Subcutaneous abdominal adipose tissue (tissue), 5 donors: Measurements from ENCODE around the gene EPS8.
A peak's percentile ranks its signal among the peaks of the same experiment; 100 is the strongest.
"Not testable (repeated sequence)": the region's sequence is repeated elsewhere in the genome, so short reads cannot be mapped to it uniquely, and the experiment has no call there.

Experiments used
- H3K27ac ChIP-seq: one replicate; pipeline ENCODE4 v1.7.0; 2013; ENCODE audit warnings: low read depth, mild to moderate bottlenecking, inconsistent platforms, low read length, moderate library complexity
- H3K27me3 ChIP-seq, 5 donors: one replicate each; pipeline ENCODE4 v1.7.0; 2013; ENCODE audit warnings: low read length in 5 of 5, inconsistent platforms in 1 of 5; ENCODE audit not compliant: control insufficient read depth in 5 of 5, insufficient read depth in 4 of 5
- H3K36me3 ChIP-seq, 5 donors: one replicate each; pipeline ENCODE4 v1.7.0; 2013; ENCODE audit warnings: low read length in 5 of 5; ENCODE audit not compliant: control insufficient read depth in 5 of 5, insufficient read depth in 5 of 5
- H3K4me1 ChIP-seq, 5 donors: one replicate each; pipeline ENCODE4 v1.7.0; 2013; ENCODE audit warnings: low read length in 5 of 5, mild to moderate bottlenecking in 3 of 5, moderate library complexity in 1 of 5; ENCODE audit not compliant: control insufficient read depth in 5 of 5, insufficient read depth in 5 of 5
- H3K4me3 ChIP-seq, 5 donors: one replicate each; pipeline ENCODE4 v1.7.0; 2013; ENCODE audit warnings: low read length in 5 of 5, low read depth in 1 of 5
- H3K9ac ChIP-seq, 5 donors: one replicate each; pipeline ENCODE4 v1.7.0; 2013; ENCODE audit warnings: low read length in 5 of 5, mild to moderate bottlenecking in 4 of 5, moderate library complexity in 3 of 5
- H3K9me3 ChIP-seq, 5 donors: one replicate each; pipeline ENCODE4 v1.7.0; 2013; ENCODE audit warnings: low read length in 5 of 5; ENCODE audit not compliant: control insufficient read depth in 5 of 5
- donor health status: healthy.
- donor health status: healthy.
- donor health status: healthy.
- donor health status: healthy.
- donor health status: healthy.

Gene EPS8

DNA sequence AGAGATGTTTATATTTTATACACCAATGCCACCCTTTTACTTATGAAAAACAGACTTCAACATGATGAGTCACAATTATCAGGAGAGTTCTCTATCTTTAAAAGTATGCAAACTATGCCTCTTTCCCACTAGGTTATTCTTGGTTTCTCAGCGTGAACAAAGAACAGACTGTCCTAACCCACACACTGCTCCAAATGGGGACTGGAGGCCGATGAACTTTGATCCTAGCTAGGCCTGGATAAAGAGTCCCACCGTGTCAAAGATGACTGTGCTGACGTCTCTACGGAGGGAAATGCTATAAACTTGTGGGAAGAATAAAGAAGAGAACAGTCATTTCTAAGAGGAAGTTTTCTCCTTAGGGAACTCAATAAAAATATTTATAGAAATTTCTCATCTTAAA is 160.1 kb downstream of the EPS8 start:
- peak overlapping the region; percentile 98 for H3K27ac ChIP-seq
- no peaks in the 10 kb centered on the region for H3K27me3 ChIP-seq
- H3K9me3 ChIP-seq: no peaks in the 10 kb centered on the region
- H3K9ac ChIP-seq: peak overlapping the region in 3 of 5 donors; percentile 37 to 81 (median 66)
- peaks cover 2 to 12% (median 9%) of the 10 kb centered on the region in 5 donors for H3K36me3 ChIP-seq
- H3K4me3 ChIP-seq: no peak overlapping the region
- H3K4me1 ChIP-seq: peaks cover 13 to 49% (median 32%) of the 10 kb centered on the region in 5 donors

DNA sequence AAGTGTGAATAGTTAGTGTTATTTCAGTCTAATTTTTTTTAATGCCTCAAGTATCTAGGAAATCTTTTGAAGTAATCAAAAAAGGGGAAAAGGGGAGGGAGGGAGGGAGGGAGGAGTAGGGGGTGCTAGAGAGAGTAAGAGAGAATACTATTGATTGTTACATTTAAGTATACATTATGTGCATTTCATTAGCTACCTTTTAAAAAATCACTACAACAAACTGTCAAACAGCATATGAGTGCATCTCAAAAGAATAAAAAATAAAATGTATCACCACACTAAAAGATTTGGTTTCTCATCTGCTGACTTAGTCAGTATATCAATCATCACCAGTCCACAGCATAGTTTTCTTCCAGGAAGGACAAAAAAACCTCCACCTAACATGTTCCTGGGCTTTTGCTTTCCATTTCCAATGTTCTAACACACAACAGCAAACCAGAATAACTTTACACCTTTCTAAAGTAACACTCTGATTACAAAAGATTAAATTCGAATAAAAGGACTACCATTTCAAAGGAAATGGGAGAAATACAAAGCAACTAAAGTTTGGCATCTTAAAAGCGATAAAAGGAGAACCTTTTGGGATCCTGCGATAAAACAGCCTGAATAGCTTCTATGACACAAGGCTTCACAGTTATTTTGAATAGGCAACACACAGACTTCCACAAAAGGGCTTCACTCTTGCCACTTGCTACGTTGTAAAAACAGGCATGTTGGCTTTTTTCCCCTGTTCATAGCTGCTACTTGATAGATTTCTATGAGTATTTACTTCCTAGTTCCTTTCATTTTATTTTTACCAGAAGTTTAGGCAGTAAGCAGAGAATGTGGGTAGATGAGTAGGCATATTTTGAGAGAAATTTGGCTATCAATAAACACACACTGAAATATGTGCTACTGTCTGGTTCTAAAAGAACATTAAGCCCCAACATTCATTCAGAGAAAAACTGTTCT is 160.9 kb downstream of the EPS8 start:
- Histone ChIP-seq H3K9ac (peak overlapping the region; percentile 51 to 81 (median 71)), H3K4me1 (peaks cover 13 to 54% (median 27%) of the 10 kb centered on the region in 5 donors), H3K27me3 (no peaks in the 10 kb centered on the region), H3K36me3 (peaks cover 6 to 20% (median 16%) of the 10 kb centered on the region in 5 donors), H3K4me3 (peak overlapping the region in 1 of 5 donors; percentile 24), H3K9me3 (no peaks in the 10 kb centered on the region), H3K27ac (peak overlapping the region; percentile 98)

DNA sequence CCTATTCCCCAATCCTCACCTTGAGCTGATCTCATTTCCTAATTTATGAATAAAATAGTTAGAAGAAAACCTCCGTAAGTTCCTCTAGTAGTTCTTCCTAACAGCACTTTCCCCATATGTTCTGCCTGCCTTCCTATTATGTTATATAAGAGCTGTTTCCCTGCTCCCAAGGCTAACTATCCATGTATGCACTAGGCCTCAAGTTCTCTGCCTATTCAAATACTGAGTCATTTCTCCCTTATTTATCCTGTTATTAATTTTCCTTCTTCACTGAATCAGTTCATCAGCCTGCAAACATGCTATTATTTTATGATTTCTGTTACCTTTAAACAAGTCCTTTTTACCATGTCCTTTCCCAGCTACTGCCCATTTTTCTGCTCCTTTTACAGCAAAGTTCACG is 164.1 kb downstream of the EPS8 start:
- Histone ChIP-seq H3K9me3 (no peaks in the 10 kb centered on the region), H3K9ac (no peak overlapping the region), H3K27me3 (no peaks in the 10 kb centered on the region), H3K4me3 (no peak overlapping the region), H3K4me1 (peaks cover 13 to 46% (median 31%) of the 10 kb centered on the region in 5 donors), H3K27ac (no peak overlapping the region), H3K36me3 (peaks cover 10 to 35% (median 29%) of the 10 kb centered on the region in 5 donors)

DNA sequence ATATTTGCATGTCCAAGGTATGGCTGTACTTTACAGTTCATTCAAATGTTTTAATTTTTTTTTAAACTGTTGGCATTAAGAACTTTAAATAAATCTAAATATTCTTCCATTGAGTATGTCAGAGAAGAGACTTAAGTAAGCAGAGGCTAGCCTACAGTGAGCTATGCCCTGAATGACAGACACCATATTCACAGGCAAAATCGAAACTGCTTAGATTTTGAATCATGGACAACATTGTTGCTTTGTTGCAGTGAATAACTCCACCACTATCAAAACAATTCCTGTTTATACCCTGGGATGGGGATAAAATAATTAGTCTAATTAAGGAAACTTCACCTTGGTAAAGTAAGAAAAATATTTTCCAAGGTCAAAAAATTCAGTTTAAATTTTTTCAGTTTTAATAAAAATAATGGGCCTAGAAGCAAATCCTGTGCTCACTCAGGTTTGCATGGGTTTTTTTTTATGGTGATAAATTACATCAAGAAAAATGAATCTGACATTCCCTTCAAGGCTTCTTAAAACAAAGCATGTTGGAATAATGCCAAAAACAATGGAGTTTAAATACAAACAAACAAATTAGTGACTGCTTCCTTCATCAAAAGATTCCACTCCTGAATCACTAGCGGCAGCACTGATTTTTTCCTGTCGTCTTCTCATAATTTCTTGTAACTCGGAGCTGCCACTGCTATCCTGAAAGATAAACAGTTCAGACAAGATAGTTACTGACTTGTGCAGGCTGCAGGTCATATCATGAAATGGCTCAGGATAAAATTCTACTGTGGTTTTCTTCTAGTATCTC is 168.2 kb downstream of the EPS8 start:
- Histone ChIP-seq H3K4me1 (peaks cover 0 to 23% (median 5%) of the 10 kb centered on the region in 5 donors), H3K9me3 (no peaks in the 10 kb centered on the region), H3K4me3 (no peak overlapping the region), H3K27ac (no peak overlapping the region), H3K9ac (no peak overlapping the region), H3K27me3 (no peaks in the 10 kb centered on the region), H3K36me3 (peaks cover 21 to 55% (median 39%) of the 10 kb centered on the region in 5 donors)

DNA sequence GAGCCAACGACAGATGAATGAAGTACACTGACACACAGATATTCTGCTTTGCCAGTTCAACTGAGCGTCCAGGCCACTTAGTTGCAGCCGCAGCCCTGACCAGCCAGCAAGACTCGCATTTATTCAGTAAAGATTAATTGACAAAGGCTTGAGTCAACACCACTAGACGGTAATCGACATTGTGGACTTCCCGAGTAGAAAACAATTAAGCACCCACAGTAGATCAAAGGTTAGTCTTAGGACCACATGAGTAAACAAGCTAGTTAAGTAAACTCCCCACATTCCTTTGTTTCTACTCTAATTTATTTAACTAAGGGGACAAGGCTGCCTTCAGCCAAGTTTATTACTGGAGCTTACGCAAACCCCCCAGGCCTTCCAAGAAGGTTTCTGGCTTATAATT is 172.7 kb downstream of the EPS8 start:
- H3K4me3 ChIP-seq, H3K27ac ChIP-seq, H3K9ac ChIP-seq, H3K27me3 ChIP-seq, H3K4me1 ChIP-seq, H3K9me3 ChIP-seq: not testable (repeated sequence)
- peaks cover 14 to 35% (median 20%) of the 10 kb centered on the region in 5 donors for H3K36me3 ChIP-seq

DNA sequence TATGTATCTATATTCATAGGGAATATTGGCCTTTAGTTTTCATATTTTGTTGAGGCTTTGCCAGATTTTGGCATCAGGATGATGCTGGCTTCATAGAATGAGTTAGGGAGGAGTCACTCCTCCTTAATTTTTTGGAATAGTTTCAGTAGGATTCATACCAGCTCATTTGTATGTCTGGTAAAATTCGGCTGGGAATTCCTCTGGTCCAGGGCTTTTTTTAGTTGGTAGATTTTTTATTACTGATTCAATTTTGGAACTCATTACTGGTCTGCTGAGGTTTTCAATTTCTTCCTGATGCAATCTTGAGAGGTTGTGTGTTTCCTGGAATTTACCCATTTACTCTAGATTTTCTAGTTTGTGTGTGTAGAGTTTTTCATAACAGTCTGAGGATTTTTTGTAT is 175.2 kb downstream of the EPS8 start:
- no peak overlapping the region for H3K4me3 ChIP-seq
- H3K27me3 ChIP-seq: no peaks in the 10 kb centered on the region
- no peaks in the 10 kb centered on the region for H3K4me1 ChIP-seq
- peaks cover 0 to 8% (median 0%) of the 10 kb centered on the region in 5 donors for H3K9me3 ChIP-seq
- peaks cover 3 to 13% (median 3%) of the 10 kb centered on the region in 5 donors for H3K36me3 ChIP-seq
- H3K9ac ChIP-seq: no peak overlapping the region
- no peak overlapping the region for H3K27ac ChIP-seq

DNA sequence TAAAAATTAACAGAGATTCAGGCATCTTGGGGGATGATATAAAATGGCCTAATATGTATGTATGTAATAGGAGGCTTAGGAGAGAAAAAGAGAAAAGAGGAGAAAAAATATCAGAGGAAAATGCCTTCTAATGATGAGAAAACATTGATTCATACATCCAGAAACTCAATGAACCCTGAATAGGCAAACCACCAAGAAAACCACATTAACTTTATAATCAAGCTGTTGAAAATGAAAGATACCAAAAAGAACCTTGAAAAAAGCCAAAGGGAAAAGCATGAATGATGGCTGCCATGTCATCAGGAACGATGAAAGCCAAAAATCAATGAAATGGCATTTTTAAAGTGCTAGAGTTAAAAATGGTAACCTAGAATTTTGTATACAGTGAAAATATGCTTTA is 180.2 kb downstream of the EPS8 start:
- Histone ChIP-seq H3K27me3 (no peaks in the 10 kb centered on the region), H3K27ac (no peak overlapping the region), H3K9me3 (peaks cover 0 to 8% (median 0%) of the 10 kb centered on the region in 5 donors), H3K9ac (no peak overlapping the region), H3K4me3 (no peak overlapping the region), H3K4me1 (peaks cover 0 to 16% (median 0%) of the 10 kb centered on the region in 5 donors), H3K36me3 (no peaks in the 10 kb centered on the region)

DNA sequence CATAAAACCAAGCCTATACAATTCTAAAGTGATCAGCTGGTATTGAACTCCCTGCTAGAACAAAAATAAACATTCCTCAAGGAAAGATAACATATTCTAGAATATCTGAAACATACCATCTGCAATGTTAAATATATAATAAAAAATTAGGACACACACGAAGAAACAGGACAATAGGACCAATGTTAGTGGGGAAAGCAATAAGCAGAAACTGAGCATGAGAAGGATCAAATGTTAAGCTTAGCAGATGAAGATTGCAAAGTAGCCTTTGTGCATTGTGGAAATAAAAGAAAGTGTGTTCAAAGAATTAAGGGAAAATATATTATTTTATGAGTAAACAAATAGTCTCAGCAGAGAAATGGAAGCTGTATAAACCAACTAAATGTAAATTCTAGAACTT is 180.8 kb downstream of the EPS8 start:
- no peaks in the 10 kb centered on the region for H3K36me3 ChIP-seq
- peaks cover 0 to 3% (median 0%) of the 10 kb centered on the region in 5 donors for H3K9me3 ChIP-seq
- H3K4me1 ChIP-seq: peaks cover 0 to 16% (median 0%) of the 10 kb centered on the region in 5 donors
- H3K4me3 ChIP-seq: no peak overlapping the region
- H3K9ac ChIP-seq: no peak overlapping the region
- no peaks in the 10 kb centered on the region for H3K27me3 ChIP-seq
- H3K27ac ChIP-seq: no peak overlapping the region

DNA sequence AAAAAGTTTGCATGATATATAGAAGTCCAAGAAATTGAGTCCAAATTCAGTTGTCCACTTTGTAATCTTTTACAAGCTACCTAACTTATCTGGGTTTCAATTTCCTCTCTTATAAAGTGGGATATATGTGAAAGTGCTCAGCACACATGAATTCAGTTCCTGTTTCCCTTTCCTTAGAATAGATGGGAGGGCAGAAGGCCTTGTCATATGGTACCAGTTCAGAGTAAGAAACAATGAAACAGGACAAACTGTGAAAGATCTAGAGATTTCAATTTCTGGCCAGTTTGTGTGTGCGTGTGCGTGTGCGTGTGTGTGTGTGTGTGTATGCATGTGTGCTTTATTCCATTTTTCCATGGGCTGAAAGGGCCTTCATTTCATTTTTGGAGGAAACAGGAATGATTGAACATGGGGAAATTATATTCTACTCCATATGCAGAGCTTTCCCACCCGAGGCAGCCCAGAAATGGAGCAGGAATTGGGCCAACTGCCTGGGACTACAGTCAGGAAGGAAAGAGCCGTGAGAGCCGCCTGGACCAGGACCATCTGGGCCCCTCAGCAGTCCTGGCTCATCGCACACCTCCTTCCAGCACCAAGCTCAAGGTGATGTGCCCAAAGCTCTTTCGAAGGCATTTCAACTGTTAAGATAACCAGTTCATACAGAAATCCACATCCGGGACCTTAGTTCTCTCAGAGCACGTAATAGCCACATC is 183.2 kb downstream of the EPS8 start:
- H3K36me3 ChIP-seq: no peaks in the 10 kb centered on the region
- H3K4me1 ChIP-seq: peaks cover 0 to 16% (median 0%) of the 10 kb centered on the region in 5 donors
- no peak overlapping the region for H3K4me3 ChIP-seq
- no peak overlapping the region for H3K27ac ChIP-seq
- no peak overlapping the region for H3K9ac ChIP-seq
- H3K27me3 ChIP-seq: no peaks in the 10 kb centered on the region
- no peaks in the 10 kb centered on the region for H3K9me3 ChIP-seq
